Activated CD4-positive, CD25-positive, alpha-beta regulatory T cell (primary cell): ENCODE results near the gene CDKN2AIP.
"Not testable (repeated sequence)": the region's sequence is repeated elsewhere in the genome, so short reads cannot be mapped to it uniquely, and the experiment has no call there.

ENCODE experiments used
- DNase-seq, 4 experiments: peaks; one replicate each; lab custom pipeline; 2025; lab: John Stamatoyannopoulos, UW

The CDKN2AIP gene

DNA sequence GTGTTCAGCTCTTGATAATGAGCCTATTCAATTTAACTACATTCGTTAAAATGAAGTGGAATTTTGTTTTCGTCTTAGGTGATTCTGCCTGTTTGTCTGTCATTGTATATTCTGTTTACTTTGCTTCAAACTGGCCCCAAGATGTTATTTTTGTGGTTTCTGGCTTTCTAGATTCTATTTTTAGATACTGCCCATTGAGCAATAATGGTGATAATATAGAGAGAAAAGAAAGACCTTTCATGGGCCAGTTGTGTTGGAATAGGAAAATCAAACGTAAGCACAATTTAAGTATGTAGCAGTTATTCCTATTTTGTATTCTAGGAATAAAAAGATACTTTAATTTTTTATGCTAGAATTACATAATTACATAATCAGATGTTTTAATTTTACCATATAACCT is 4.0 kb downstream of the CDKN2AIP start:
- DNase-seq: no peak

DNA sequence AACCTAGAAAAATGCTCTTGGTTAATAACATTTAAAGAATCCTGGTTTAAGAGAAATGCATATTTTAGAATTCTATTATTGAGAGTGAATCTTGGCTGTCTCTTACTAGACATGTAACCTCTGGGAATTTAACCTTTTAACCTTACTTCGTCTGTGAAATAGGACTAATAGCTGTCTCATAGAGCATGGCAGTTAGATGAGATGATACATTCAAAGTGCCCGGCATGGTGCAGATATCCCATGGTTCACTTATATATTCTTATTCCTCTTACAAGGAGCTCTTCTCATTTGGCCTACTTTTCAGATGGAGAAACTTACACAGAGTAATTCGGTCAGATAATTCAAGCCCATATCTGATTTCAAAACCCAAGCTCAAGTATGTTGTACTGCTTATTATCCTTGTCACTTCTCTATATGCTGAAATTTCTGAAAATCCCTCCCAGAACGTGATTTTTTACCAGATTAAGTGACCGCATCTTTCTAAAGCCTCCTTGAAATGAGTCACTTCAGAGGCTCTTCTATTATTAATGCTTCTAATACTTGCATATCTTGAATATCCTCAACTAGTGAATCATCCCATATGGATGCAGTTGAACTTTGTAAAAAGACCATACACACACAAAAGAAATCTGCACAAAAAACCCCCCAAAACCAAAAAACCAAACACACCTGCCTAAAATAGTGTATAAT is 4.9 kb downstream of the CDKN2AIP start:
- DNase-seq: no peak

DNA sequence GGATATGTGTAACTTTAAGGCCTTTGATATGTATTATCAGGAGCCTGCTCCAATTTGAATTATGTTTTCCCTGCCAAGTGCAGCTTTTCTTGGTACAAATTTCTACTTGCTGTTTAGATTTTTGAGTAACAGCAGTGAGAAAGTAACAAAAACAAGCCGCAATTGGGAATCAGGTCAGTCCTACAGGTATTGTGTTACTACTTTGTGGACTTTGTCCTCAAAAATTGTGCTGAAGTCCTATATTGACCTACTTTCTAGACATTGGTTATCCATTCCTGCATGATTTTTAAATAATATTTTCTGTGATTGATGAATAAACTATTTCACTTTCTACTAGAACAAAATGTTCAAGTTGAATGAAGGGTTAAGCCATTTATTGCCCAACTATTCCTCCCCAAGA is 5.7 kb downstream of the CDKN2AIP start:
- DNase-seq: no peak

DNA sequence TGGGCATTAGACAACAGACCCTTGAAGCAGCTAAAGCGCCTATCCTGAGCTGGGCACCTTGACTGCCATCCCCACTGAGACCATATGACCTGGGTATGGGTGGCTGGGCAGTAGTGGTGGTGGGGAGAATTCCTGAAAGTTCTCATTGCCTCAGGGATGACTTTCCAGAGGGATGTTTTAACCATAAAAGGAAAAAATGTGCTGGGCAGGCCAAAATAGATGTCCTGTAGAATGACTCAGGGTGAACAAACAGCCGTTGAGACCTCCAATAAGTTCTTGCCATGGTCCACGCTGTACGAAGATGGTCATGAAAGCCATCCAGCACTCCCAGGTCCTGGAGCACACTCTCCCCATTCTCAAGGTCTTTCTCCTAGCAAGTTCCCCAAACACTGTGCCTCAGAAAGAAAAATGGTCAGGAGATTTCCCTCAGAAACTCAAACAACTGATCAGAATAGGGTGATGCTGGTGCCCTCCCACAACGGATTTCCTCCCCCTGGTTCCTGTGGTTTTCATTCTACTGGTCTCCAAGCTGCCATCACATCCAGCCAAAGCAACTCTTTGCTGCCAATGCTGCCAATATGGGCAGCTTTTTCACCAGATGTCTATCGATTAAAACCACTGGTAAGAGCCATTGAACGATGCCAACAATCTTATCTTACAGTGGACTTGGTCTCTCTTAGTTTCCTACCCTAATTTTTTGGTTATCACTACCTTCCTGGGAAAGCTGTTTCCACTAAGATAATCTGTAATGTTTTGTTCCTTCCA is 11.2 kb downstream of the CDKN2AIP start:
- DNase-seq: no peak

DNA sequence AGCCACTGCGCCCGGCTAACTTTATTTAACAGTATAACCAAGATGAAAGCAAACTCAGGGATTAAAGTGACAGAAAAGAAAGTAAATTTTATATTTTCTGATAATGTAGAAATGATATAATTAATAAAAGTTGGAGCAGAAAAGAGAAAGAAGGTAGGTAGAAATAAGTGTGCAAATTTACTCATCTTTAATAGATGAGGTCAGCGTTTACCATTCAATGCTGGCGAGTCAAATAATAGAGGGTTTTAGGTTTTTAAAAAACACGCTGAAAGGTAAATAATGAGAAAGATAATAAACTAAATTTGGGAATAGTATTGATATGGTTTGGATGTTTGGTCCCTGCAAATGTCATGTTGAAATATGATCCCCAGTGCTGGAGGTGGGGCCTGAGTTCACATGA is 13.6 kb downstream of the CDKN2AIP start:
- DNase-seq: no peak

DNA sequence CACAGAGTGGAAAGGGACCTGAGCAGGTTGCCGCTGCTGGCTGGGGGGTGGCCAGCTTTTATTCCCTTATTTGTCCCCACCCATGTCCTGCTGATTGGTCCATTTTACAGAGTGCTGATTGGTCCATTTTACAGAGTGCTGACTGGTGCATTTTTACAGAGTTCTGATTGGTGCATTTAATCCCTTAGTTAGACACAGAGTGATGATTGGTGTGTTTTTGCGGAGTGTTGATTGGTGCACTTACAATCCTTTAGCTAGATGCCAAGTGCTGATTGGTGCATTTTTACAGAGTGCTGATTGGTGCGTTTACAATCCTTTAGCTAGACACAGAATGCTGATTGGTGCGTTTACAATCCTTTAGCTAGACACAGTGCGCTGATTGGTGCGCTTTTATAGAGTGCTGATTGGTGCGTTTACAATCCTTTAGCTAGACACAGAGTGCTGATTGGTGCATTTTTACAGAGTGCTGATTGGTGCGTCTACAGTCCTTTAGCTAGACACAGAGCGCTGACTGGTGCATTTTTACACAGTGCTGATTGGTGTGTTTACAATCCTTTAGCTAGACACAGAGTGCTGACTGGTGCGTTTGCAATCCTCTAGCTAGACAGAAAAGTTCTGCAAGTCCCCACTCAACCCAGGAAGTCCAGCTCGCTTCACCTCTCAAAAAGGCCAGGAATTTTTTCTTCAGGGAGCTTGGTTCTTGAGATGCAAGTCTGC is 19.6 kb downstream of the CDKN2AIP start:
- not testable (repeated sequence) for DNase-seq

DNA sequence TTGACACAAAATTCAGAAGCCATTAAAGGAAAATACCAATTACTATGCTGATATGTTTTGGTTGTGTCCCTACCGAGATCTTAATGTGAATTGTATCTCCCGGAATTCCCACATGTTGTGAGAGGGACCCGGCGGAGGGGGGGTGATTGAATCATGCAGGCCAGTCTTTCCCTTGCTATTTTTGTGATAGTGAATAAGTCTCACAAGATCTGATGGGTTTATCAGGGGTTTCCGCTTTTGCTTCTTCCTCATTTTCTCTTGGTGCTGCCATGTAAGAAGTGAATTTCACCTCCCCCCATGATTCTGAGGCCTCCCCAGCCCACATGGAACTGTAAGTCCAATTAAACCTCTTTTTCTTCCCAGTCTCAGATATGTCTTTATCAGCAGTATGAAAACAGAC is 21.4 kb downstream of the CDKN2AIP start:
- not testable (repeated sequence) for DNase-seq

DNA sequence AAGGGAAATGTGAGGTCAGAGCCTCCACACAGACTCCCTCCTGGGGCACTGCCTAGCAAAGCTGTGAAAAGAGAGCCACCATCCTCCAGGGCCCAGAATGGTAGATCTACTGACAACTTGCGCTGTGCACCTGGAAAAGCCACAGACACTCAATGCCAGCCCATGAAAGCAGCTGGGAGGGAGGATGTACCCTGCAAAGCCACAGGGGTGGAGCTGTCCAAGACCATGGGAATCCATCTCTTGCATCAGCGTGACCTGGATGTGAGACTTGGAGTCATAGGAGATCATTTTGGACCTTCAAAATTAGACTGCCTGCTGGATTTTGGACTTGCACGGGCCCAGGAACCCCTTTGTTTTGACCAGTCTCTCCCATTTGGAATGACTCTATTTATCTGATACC is 22.8 kb downstream of the CDKN2AIP start:
- DNase-seq: no peak

DNA sequence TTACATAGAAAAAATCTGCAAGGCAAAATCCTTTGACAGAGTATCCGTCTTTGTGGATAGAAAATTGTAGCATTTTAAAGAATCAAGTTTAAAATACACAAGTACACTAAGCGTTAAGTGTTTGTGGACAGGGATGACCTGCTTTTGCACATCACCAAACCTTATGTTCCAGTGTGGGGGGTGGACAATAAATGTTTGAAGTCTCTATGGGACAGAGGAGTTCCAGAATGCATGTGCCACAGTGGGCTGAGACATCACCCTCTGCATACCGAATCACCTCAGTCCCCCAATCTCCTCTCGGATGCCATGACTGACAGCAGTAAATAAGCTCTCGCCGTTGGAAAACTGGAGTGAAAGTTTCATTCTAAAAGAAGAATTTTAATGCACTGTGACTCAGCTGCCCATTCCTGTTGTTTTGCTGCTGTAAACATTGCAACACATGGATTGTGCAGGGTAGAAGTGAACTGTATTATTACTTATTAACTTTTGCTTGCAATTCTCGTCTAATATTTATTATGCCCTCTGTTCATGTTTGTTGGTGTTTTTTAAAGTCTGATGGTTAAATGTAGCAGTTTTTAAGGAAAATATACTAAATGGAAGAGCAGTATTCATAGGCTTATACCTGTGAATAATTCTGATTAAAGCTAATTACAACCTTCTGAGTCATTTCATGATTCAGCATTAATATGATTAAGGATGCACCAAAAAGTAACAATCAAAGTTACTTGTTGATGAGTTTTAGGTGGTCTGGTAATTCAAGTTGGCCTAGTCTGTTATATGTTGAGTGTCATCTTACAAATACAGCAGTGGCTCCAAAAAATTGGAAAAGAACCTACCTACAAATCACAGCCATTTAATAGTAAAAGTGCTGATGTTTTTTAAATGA is 24.0 kb downstream of the CDKN2AIP start:
- no peak for DNase-seq

DNA sequence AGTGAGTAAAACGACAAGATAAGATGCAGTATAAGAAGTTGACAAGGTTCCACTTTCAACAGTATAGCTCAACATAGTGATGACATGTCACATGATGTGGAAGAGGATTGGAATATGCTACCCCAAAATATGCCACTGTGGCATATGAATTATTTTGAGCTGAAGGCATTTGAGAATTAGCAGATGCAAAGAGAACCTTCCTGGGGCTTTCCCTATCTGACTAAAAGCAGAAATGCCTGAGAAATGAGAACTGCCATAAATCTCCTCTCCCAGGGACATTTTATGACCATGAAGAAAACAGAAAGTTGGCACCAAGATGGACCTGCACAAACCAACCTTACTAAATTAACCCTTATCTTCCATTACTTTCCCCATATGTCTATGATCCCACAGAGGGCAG is 24.8 kb downstream of the CDKN2AIP start:
- no peak for DNase-seq

DNA sequence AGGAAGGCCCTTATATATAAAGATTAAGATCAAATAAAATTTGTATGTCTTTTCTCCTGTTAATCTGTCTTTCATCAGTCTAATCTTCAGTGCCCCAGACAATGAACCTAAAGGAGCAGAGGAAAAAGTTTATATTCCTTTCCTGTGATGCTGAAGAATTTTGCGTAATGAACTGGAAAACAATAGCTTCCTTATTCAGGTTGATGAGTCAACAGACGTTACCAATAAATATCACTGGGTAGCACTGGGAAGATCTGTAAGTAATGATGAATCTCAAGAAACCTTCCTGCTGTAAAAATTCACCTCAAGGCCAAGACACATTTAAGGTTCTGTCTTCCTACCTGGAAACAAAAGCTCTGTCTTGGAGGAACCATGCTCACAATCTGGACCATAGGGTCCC is 25.5 kb downstream of the CDKN2AIP start:
- no peak for DNase-seq

DNA sequence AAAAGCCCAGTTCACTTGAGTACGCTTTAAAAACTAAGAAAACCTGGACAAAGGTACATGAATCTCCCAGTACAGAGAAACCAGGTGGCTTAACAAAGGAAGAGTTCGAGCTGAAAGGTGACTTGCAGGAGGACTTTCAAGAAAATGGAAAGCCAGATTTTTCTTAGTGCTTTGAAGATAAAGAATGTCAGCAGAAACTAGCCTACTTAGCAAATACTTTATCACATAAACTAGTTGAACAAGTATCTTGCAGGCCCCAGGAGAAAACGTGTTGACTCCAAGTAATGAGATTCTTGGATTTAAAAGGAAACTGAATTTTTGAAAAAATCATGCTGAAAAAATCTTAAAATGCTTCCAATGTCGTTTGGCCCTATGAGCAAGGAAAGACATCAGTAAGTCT is 26.4 kb downstream of the CDKN2AIP start:
- DNase-seq: no peak

DNA sequence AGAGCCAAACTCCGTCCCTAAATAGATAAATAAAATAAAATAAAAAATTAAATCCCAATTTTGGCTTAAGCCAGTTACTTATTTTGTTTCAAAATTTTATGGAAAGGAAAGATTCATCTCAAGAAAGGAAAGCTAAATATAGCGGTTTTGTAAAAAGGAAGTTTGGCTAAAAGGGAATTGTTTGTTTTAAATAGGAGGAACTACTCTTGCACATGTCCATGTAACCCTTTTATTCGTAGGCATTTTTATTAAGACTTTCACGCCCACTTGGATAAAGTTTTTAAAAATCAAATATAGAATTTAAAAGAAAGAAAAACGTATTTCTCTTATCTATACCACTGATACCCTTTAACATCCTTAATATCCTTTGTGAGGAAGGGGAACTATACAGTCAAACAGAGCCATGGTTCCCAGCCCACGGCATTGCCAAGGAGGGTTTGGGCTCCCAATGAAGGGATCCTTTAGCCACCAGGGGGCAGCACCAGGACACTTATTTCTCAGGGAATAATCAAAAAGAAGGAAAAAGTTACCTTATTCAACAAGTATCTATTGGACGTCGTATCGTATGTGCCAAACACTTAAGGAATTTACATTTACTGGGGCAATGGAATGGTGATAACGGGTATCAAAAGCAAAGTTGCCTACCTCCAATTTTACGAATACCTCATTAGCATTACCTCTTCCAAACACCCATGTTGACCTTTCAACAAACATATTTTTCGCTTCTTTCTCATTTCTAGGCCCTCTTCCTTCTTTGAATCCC is 27.7 kb downstream of the CDKN2AIP start:
- DNase-seq: peak; percentile 60 to 79 (median 69)

DNA sequence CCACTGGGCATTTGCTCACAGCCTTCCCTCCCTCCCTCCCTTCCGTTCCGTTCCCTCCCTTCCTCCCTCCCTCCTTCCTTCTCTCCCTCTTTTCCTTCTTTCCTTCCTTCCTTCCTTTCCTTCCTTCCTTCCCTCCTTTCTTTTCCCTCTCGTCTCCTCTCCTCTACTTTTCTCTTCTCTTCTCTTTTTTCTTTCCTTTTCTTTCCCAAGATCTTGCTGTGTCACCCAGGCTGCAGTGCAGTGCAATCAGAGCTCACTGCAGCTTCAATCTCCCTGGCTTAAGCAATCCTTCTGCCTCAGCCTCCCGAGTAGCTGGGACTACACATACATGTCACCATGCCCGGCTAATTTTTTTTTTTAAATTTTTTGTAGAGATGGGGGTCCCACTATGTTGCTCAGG is 33.7 kb downstream of the CDKN2AIP start:
- no peak for DNase-seq

DNA sequence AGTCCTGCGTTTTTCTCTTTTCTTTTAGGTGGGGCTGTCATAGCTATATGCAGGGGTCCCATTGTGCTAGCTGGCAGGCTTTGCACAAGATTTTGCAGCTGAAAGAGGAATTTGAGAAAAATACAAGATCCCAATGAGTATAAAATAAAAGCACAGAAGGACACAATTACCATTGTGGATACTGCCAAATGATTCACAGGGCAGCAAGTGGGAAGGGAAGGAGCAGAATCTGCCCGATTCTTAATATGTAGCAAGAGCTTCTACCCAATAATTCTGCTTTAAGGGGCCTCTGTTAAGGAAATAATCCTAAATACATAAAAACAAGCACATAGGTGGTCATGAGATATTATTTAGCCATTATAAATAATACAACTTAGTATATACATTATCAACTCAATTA is 34.5 kb downstream of the CDKN2AIP start:
- DNase-seq: no peak

DNA sequence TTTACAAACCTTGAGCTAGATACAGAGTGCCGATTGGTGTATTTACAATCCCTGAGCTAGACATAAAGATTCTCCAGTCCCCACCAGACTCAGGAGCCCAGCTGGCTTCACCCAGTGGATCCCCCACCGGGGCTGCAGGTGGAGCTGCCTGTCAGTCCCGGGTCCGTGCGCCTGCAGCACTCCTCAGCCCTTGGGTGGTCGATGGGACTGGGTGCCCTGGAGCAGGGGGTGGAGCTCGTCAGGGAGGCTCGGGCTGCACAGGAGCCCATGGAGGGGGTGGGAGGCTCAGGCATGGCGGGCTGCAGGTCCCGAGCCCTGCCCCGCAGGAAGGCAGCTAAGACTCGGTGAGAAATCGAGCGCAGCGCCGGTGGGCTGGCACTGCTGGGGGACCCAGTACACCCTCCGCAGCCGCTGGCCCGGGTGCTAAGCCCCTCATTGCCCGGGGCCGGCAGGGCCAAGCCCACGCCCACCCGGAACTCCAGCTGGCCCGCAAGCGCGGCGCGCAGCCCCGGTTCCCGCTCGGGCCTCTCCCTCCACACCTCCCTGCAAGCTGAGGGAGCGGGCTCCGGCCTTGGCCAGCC is 38.2 kb downstream of the CDKN2AIP start:
- not testable (repeated sequence) for DNase-seq

DNA sequence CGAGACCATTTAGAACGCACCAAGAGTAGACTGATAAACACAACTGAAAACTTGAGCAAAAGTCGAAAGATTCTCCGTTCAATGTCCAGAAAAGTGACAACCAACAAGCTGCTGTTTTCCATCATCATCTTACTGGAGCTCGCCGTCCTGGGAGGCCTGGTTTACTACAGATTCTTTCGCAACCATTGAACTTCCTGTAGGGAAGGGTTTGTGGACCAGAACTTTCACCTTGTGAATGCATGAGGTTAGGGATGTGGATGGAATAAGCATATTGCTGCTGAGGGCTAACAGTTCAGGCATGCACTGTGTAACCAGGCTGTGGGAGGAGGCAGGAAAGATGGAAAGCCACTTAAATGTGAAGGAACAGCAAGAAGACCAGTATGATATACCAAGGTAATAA is 39.6 kb downstream of the CDKN2AIP start:
- no peak for DNase-seq

DNA sequence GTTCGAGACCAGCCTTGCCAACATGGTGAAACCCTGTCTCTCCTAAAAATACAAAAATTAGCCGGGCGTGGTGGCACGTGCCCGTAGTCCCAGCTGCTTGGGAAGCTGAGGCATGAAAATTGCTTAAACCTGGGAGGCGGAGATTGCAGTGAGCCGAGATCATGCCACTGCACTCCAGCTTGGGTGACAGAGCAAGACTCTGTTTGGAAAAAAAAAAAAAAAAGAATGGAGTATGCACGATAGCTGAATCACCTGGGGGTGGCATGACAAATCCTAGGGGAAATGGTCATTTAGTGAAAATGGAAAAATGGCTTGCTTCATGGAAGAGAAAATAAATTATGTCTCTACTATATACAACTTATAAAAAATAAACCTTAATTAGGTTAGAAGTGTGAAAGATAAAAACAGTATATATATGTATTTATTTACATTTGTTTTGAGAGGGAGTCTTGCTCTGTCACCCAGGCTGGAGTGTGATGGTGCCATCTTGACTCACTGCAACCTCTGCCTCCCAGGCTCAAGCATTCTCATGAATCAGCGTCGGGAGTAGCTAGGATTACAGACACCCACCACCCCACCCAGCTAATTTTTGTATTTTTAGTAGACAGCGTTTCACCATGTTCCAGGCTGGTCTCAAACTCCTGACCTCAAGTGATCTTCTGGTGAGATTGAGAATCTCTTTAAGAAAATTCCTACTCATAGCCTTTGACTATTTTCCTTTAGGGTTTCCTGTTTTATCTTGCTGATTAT is 41.1 kb downstream of the CDKN2AIP start:
- no peak for DNase-seq

DNA sequence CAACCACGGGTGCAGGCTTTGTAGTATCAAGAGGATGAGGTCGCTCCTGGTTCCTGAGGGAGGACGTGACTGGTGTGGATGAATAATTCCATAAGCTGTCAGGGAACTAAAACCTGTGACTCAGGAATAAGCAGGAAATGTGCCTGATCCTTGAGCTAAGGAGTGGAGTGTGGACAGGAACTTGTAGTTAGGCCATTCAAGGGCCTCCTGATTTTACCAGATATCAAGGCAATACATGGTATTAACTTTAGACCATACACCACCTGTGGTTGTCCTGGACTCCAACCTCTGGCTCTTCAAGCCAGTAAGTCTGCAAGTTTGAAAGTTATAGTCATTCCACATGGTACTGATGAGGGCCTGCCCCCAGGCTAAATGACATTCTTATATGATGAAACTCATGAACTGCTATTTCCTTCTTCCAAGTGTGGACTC is 48.4 kb downstream of the CDKN2AIP start:
- DNase-seq: no peak

DNA sequence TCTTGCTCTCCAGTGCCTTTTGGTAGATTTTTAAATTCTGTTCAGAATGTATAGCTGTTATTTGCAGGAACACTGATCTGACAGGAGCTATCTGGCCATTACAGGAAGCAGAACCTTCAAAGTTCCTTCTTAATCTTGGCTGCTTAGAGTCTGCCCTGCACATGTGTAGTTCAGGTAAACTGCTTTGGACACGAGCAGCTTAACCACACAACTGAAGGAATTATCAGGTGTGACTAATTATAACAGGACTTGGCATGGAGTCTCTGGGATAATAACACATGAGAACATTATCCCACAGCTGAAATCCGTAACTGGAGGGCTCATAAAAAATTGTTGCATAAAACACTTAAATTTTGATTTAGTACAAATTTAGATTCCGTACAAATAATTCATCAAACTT is 48.8 kb downstream of the CDKN2AIP start:
- no peak for DNase-seq
